NCI-H1092 (cell line): ENCODE results near the gene NEK9.
"Not testable (repeated sequence)": the region's sequence is repeated elsewhere in the genome, so short reads cannot be mapped to it uniquely, and the experiment has no call there.

Experiments
- DNase-seq: peaks from one replicate; lab custom pipeline; 2025; lab: John Stamatoyannopoulos, UW

NEK9 gene

GRCh38 chr14:75126679-75127473, at the start of gene NEK9:
Gene NEK9 (minus strand): TSS chr14:75127048. CDS start chr14:75126921, 127 bp downstream.
- peak; percentile 85 for DNase-seq

GRCh38 chr14:75176142-75176820, 49.4 kb upstream of the NEK9 start, which contains the start of gene TMED10:
Gene TMED10 (minus strand): TSS chr14:75176612. CDS start chr14:75176579, 33 bp downstream.
- peak; percentile 90 for DNase-seq

- no peak for DNase-seq
Observed at GRCh38 chr14:75175677-75176141, 48.9 kb upstream of the NEK9 start.

GRCh38 chr14:75174066-75174465, 47.2 kb upstream of the NEK9 start:
- no peak for DNase-seq

GRCh38 chr14:75170772-75171171, 43.9 kb upstream of the NEK9 start:
- no peak for DNase-seq

- no peak for DNase-seq
Observed at GRCh38 chr14:75168586-75169335, 41.9 kb upstream of the NEK9 start.

GRCh38 chr14:75167325-75167724, 40.5 kb upstream of the NEK9 start:
- DNase-seq = no peak

GRCh38 chr14:75165586-75166391, 38.9 kb upstream of the NEK9 start:
- DNase-seq = no peak

GRCh38 chr14:75164809-75165208, 38.0 kb upstream of the NEK9 start:
- no peak for DNase-seq

- no peak for DNase-seq
Observed at GRCh38 chr14:75163677-75164076, 36.8 kb upstream of the NEK9 start.

- DNase-seq = no peak
Observed at GRCh38 chr14:75162631-75163030, 35.8 kb upstream of the NEK9 start.

GRCh38 chr14:75158843-75159614, 32.2 kb upstream of the NEK9 start:
- DNase-seq = no peak

- no peak for DNase-seq
Observed at GRCh38 chr14:75156901-75157300, 30.1 kb upstream of the NEK9 start.

GRCh38 chr14:75156111-75156510, 29.3 kb upstream of the NEK9 start:
- no peak for DNase-seq

- DNase-seq = no peak
Observed at GRCh38 chr14:75155169-75155568, 28.3 kb upstream of the NEK9 start.

- no peak for DNase-seq
Observed at GRCh38 chr14:75153295-75153694, 26.4 kb upstream of the NEK9 start.

- no peak for DNase-seq
Observed at GRCh38 chr14:75151851-75152250, 25.0 kb upstream of the NEK9 start.

- not testable (repeated sequence) for DNase-seq
Observed at GRCh38 chr14:75150637-75151036, 23.8 kb upstream of the NEK9 start.

- DNase-seq = no peak
Observed at GRCh38 chr14:75150150-75150549, 23.3 kb upstream of the NEK9 start.

- no peak for DNase-seq
Observed at GRCh38 chr14:75147423-75148071, 20.7 kb upstream of the NEK9 start.
